GM10266 (cell line): ENCODE measurements around the gene HASPIN.
"Not testable (repeated sequence)": the region's sequence is repeated elsewhere in the genome, so short reads cannot be mapped to it uniquely, and the experiment has no call there.

ENCODE experiments used
- DNase-seq: peaks from one replicate; pipeline ENCODE4 v3.0.0; 2012; ENCODE audit errors: extremely low spot score
- TF ChIP-seq, protein P1 (sequence below): IDR thresholded peaks from 2 replicates; pipeline ENCODE4 v1.5.1; 2012; ENCODE audit warnings: mild to moderate bottlenecking, low read depth; ENCODE audit not compliant: control insufficient read depth, insufficient read depth; ENCODE audit errors: missing control alignments

The HASPIN gene

DNA sequence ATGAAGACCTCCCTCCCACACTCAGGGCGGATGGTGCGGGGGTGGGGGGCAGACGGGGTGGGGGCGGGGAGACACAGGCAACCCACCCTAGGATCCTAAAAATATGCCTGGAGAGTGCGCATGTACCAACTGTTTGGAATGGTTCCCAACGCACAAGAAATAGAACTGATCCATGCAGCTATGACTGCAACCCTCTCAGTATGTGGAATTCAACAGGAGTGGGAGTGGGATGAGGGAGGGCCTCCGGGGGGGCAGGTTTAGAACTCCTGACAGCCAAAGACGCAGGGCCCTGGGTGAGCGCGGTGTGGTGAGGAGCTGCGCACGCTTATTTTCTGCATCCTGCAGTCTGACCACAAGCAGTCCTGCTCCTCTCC lies 26.6 kb upstream of the HASPIN start:
- DNase-seq: no peak
- TF ChIP-seq, protein P1, sequence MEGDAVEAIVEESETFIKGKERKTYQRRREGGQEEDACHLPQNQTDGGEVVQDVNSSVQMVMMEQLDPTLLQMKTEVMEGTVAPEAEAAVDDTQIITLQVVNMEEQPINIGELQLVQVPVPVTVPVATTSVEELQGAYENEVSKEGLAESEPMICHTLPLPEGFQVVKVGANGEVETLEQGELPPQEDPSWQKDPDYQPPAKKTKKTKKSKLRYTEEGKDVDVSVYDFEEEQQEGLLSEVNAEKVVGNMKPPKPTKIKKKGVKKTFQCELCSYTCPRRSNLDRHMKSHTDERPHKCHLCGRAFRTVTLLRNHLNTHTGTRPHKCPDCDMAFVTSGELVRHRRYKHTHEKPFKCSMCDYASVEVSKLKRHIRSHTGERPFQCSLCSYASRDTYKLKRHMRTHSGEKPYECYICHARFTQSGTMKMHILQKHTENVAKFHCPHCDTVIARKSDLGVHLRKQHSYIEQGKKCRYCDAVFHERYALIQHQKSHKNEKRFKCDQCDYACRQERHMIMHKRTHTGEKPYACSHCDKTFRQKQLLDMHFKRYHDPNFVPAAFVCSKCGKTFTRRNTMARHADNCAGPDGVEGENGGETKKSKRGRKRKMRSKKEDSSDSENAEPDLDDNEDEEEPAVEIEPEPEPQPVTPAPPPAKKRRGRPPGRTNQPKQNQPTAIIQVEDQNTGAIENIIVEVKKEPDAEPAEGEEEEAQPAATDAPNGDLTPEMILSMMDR: no peak

DNA sequence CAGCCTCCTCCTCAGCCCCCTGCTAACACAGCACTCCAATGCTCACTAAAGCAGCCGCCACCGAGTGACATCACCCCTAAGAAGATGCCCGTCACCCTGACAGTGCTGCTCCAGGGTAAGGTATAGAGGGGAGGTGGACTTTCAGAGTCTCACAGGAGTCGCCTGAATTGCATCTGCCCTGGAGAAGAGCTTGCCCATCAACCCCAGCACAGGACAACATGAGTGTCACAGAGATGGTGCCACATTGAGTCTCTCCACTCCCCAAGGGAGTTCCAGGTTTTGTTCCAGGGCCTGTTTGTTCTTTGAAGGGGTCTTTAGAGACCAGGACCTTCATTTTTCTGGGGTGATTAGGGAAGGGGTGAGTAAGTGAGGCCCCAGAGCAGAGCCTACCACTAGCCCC lies 25.6 kb upstream of the HASPIN start:
- no peak for DNase-seq
- TF ChIP-seq, protein P1: no peak

DNA sequence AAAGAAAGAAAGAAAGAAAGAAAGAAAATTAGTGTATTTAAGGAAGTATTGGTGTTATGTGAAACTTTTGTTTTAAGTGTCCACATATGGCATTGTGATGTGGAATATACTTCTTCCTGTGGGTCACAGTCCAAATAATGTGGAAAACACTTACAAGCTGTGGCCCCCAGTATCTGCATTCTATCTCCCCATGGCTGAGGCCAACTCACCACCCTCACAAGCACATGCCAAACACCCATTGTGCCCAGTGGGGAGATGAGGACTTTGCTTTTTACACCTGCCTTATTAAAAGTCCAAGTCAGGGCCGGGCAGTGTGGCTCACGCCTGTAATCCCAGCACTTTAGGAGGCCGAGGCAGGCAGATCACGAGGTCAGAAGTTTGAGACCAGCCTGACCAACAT lies 23.8 kb upstream of the HASPIN start:
- TF ChIP-seq, protein P1: no peak
- no peak for DNase-seq

DNA sequence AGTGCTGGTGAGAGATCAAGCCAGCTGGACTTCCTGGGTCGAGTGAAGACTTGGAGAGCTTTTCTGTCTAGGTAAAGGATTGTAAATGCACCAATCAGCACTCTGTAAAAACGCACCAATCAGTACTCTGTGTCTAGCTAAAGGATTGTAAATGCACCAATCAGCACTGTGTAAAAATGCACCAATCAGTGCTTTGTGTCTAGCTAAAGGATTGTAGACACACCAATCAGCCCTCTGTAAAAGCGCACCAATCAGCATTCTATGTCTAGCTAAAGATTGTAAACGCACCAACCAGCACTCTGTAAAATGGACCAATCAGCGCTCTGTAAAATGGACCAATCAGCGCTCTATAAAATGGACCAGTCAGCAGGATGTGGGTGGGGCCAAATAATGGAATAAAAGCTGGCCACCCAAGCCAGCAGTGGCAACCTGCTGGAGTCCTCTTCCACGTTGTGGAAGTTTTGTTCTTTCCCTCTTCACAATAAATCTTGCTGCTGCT lies 21.6 kb upstream of the HASPIN start:
- not testable (repeated sequence) for DNase-seq

DNA sequence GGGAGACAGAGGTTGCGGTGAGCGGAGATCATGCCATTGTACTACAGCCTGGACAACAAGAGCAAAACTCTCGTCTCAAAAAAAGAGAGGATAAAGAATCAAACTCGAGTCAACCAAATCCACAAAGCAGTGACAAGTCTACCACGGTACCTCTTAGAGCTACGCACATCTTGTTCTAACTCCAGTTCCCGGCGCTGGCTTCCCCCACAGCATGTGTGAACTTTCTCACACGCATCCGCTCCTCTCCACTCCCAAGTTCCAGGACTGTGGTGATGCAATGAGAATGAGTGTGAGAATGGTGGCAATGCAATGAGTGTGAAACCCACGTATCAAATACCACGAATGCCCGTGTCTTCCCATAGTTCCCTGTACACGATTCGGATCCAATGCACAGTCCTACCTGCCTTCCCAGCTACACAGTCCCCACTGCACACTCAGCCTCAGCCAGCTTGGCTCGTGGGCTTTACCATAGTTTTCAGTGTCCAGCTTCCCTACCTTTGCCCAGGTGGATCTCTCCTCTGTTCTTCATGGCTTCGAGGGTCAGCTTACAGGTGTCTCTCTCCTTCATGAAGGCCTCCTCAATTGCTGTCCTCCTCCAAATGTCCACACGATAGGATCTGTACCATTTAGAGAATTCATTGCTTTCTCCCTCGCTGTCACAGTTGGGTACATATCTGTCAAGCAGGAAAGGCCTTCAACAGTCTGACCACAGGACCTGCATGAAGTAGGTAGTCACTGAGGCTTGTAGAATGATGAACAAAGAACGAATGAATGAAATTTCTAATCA lies 18.6 kb upstream of the HASPIN start:
- TF ChIP-seq, protein P1: no peak

DNA sequence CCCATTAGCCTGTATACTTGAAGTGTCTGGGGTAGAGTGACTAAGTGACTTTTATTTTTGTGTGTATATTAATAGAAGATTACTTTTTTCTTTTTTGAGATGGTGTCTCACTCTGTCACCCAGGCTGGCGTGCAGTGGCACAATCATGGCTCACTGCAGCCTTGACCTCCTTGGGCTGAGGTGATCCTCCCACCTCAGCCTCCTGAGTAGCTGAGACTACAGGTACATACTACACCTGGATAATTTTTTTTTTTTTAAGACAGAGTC lies 18.1 kb upstream of the HASPIN start:
- DNase-seq: not testable (repeated sequence)

More for the DNA sequence above, 18.6 kb upstream of the HASPIN start:
- no peak for DNase-seq

DNA sequence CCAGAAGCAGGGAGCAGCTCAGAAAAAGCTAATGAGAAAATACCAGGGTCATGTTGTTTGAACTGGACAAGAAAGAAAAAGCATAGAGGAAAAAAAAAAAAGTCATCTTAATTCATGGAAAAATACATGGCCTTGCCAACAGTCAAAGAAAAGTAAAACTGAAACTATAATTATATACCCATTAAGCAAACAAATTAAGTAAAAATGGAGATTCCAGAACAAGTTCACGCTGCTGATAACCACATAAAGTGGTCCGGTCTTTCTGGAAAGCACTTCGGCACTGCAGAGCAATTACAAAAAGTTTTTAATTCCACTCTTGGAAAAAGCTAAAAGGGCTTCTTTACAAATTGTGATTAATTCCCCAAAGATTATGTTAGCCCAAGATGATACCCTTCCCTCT lies 15.3 kb upstream of the HASPIN start:
- TF ChIP-seq, protein P1: no peak
- DNase-seq: no peak

DNA sequence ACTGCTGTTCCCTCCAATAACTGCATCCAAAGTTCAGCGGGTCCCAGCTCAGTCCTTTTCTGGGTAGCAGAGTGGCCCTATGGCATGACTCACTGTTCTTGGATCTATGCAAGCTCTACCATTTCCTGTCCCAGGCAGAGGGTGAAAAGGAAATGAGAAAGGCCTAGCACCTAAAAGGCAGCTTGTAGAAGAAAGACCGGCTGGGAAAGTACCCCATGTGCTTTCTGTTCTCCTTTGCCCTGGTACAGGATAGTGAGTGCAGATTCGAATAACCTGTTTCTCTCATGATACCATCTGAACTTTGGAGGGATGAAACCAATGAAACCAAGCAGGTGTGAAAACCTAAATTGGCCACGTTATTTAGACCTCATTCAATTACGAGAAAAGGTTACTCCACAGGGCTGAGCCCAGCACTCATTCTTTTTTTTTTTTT lies 12.7 kb upstream of the HASPIN start:
- peak; percentile 82 for DNase-seq
- TF ChIP-seq, protein P1: no peak
